GM12878 (cell line): ENCODE data around the gene WDR13.

Experiments
- MTA3 ChIP-seq: IDR thresholded peaks from 2 replicates; pipeline ENCODE4 v1.6.1; 2012; ENCODE audit warnings: low read length, inconsistent platforms, borderline replicate concordance
- MYB ChIP-seq: fragments of 150-350 bp; IDR thresholded peaks from 2 replicates; pipeline ENCODE4 v1.6.1; 2014; ENCODE audit warnings: mild to moderate bottlenecking, low read depth, low read length, borderline replicate concordance
- SREBF2 ChIP-seq: IDR thresholded peaks from 2 replicates; pipeline ENCODE4 v1.6.1; 2012; ENCODE audit warnings: mild to moderate bottlenecking, low read length
- TF ChIP-seq, protein P1 (sequence below), 3 experiments: IDR thresholded peaks in 2 of 3; conservative IDR thresholded peaks in 1 of 3; 2 replicates each; pipeline ENCODE4 v1.5.1; 2011; ENCODE audit warnings: low read depth in 3 of 3, low read length in 3 of 3, mild to moderate bottlenecking in 3 of 3, control low read depth in 2 of 3, moderate library complexity in 2 of 3, inconsistent platforms in 1 of 3, mixed read lengths in 1 of 3; ENCODE audit not compliant: control insufficient read depth in 2 of 3, insufficient read depth in 1 of 3; ENCODE audit errors: extremely low read depth in 1 of 3

GRCh38 chrX:48548871-48549270 lies 48.4 kb upstream of the WDR13 start:
- TF ChIP-seq MYB (no peak), MTA3 (no peak), SREBF2 (no peak)
- TF ChIP-seq, protein P1, sequence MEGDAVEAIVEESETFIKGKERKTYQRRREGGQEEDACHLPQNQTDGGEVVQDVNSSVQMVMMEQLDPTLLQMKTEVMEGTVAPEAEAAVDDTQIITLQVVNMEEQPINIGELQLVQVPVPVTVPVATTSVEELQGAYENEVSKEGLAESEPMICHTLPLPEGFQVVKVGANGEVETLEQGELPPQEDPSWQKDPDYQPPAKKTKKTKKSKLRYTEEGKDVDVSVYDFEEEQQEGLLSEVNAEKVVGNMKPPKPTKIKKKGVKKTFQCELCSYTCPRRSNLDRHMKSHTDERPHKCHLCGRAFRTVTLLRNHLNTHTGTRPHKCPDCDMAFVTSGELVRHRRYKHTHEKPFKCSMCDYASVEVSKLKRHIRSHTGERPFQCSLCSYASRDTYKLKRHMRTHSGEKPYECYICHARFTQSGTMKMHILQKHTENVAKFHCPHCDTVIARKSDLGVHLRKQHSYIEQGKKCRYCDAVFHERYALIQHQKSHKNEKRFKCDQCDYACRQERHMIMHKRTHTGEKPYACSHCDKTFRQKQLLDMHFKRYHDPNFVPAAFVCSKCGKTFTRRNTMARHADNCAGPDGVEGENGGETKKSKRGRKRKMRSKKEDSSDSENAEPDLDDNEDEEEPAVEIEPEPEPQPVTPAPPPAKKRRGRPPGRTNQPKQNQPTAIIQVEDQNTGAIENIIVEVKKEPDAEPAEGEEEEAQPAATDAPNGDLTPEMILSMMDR (IDR thresholded peaks at IDR 0.05 in 2 of 3, conservative IDR thresholded peaks at IDR 0.05 in 1 of 3; ENCODE audit: control insufficient read depth in 2 of 3, extremely low read depth in 1 of 3, insufficient read depth in 1 of 3, low read depth in 3 of 3, low read length in 3 of 3): no peak
